AG10803 (cell line): ENCODE data around the gene SYNPO2.
A peak's percentile ranks its signal among the peaks of the same experiment; 100 is the strongest.
"Not testable (repeated sequence)": the region's sequence is repeated elsewhere in the genome, so short reads cannot be mapped to it uniquely, and the experiment has no call there.

Experiments
- DNase-seq: peaks from one replicate; pipeline ENCODE4 v3.0.0; 2010; ENCODE audit warnings: low read depth
- H3K4me3 ChIP-seq: 2 replicates; pipeline ENCODE4 v1.5.1; 2011; ENCODE audit warnings: mild to moderate bottlenecking, low read length, control low read depth
- CTCF ChIP-seq: conservative IDR thresholded peaks from 2 replicates; pipeline ENCODE4 v1.5.1; 2011; ENCODE audit warnings: mild to moderate bottlenecking, low read length, control low read depth, inconsistent platforms

The SYNPO2 gene

GRCh38 chr4:118968813-118969212 is 80.2 kb downstream of the SYNPO2 start:
- no peak for TF ChIP-seq CTCF
- H3K4me3 ChIP-seq = no peak overlapping the region
- no peak for DNase-seq

- peak; percentile 66 for DNase-seq
- TF ChIP-seq CTCF = peak; percentile 85
- no peak overlapping the region for H3K4me3 ChIP-seq
These were observed 80.7 kb downstream of the SYNPO2 start for GRCh38 chr4:118969359-118969758.

- TF ChIP-seq CTCF = no peak
- no peak overlapping the region for H3K4me3 ChIP-seq
- no peak for DNase-seq
These were observed 83.5 kb downstream of the SYNPO2 start for GRCh38 chr4:118972167-118972566.

GRCh38 chr4:118973295-118973694 is 84.6 kb downstream of the SYNPO2 start:
- no peak overlapping the region for H3K4me3 ChIP-seq
- no peak for DNase-seq
- TF ChIP-seq CTCF = no peak

GRCh38 chr4:118974758-118975157 is 86.1 kb downstream of the SYNPO2 start:
- no peak overlapping the region for H3K4me3 ChIP-seq
- no peak for DNase-seq
- no peak for TF ChIP-seq CTCF

GRCh38 chr4:118975449-118976192 is 87.0 kb downstream of the SYNPO2 start:
- no peak overlapping the region for H3K4me3 ChIP-seq
- DNase-seq = no peak
- no peak for TF ChIP-seq CTCF

GRCh38 chr4:118976193-118976560 is 87.5 kb downstream of the SYNPO2 start:
- not testable (repeated sequence) for H3K4me3 ChIP-seq, DNase-seq

- not testable (repeated sequence) for DNase-seq, H3K4me3 ChIP-seq
These were observed 88.4 kb downstream of the SYNPO2 start for GRCh38 chr4:118977100-118977499.
